ENCODE measurements around the gene EFTUD2. TPM values are rescaled to one million over a fixed set of nuclear protein-coding genes. Genes with fewer than 3 reads are reported as not detected.

Gene EFTUD2
- total and polyA plus RNA-seq, 2 of the 13 experiments (the other 11 are each of a cell fraction or from before 2014, with no cell fraction given), result 111 to 137 TPM

DNA sequence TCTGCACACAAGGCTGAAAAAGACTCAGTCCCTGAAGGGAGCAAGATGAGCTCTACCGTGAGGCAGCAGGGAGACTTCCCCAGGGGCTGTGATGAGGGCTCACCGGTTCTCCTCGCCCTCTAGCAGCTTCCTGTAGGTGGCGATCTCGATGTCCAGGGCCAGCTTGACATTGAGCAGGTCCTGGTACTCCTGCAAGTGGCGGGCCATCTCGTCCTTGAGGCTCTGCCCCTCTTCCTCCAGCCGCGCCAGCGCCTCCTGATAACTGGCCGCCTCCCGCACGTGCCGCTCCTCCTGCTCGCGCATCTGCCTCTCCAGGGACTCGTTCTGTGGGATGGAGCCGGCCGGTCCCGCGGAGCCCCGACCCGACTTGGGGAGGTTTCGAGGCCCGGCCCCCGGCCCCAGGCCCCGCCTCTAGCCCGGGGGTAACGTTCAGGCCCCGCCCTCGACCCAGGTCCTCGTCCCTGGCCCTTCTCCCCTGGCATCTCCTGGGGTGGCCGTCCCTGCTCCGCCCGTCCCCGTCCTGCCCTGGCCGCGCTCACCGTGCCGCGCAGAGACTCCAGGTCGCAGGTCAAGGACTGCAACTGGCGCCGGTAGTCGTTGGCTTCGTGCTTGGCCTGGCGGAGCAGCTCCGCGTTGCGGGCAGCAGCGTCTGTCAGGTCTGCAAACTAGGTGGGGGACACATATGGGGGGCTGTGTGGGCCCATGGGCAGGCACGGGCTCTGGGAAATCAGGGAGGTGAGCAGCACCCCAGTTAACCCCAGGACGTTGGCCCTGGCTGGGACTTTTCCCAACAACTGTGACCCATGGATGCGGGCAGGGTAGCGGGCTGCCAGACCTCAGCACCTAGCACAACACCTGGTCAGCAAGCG, 12.1 kb upstream of the EFTUD2 start (continued):
- no peak for TF ChIP-seq ZNF317 (CRISPR knock-in tag; IDR thresholded peaks at IDR 0.05)
- TF ChIP-seq ZNF24 (IDR thresholded peaks at IDR 0.05), result no peak
- TF ChIP-seq, protein P1, sequence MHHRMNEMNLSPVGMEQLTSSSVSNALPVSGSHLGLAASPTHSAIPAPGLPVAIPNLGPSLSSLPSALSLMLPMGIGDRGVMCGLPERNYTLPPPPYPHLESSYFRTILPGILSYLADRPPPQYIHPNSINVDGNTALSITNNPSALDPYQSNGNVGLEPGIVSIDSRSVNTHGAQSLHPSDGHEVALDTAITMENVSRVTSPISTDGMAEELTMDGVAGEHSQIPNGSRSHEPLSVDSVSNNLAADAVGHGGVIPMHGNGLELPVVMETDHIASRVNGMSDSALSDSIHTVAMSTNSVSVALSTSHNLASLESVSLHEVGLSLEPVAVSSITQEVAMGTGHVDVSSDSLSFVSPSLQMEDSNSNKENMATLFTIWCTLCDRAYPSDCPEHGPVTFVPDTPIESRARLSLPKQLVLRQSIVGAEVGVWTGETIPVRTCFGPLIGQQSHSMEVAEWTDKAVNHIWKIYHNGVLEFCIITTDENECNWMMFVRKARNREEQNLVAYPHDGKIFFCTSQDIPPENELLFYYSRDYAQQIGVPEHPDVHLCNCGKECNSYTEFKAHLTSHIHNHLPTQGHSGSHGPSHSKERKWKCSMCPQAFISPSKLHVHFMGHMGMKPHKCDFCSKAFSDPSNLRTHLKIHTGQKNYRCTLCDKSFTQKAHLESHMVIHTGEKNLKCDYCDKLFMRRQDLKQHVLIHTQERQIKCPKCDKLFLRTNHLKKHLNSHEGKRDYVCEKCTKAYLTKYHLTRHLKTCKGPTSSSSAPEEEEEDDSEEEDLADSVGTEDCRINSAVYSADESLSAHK (CRISPR knock-in tag; IDR thresholded peaks at IDR 0.05; ENCODE audit: borderline replicate concordance), result no peak
- no peak for TF ChIP-seq SOX5 (CRISPR knock-in tag; IDR thresholded peaks at IDR 0.05; ENCODE audit: borderline replicate concordance)
- TF ChIP-seq SETDB1 (CRISPR knock-in tag; IDR thresholded peaks at IDR 0.05; ENCODE audit: borderline replicate concordance), result no peak
- no peak for TF ChIP-seq ZNF883 (CRISPR knock-in tag; IDR thresholded peaks at IDR 0.05; ENCODE audit: not compliant biosample characterization)
- no peak for TF ChIP-seq ZNF382 (CRISPR knock-in tag; IDR thresholded peaks at IDR 0.05; ENCODE audit: borderline replicate concordance)
- TF ChIP-seq, protein P2, sequence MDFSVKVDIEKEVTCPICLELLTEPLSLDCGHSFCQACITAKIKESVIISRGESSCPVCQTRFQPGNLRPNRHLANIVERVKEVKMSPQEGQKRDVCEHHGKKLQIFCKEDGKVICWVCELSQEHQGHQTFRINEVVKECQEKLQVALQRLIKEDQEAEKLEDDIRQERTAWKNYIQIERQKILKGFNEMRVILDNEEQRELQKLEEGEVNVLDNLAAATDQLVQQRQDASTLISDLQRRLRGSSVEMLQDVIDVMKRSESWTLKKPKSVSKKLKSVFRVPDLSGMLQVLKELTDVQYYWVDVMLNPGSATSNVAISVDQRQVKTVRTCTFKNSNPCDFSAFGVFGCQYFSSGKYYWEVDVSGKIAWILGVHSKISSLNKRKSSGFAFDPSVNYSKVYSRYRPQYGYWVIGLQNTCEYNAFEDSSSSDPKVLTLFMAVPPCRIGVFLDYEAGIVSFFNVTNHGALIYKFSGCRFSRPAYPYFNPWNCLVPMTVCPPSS (IDR thresholded peaks at IDR 0.05), result no peak
- TF ChIP-seq KMT2A (CRISPR knock-in tag; IDR thresholded peaks at IDR 0.05), result no peak
- TF ChIP-seq, protein P3, sequence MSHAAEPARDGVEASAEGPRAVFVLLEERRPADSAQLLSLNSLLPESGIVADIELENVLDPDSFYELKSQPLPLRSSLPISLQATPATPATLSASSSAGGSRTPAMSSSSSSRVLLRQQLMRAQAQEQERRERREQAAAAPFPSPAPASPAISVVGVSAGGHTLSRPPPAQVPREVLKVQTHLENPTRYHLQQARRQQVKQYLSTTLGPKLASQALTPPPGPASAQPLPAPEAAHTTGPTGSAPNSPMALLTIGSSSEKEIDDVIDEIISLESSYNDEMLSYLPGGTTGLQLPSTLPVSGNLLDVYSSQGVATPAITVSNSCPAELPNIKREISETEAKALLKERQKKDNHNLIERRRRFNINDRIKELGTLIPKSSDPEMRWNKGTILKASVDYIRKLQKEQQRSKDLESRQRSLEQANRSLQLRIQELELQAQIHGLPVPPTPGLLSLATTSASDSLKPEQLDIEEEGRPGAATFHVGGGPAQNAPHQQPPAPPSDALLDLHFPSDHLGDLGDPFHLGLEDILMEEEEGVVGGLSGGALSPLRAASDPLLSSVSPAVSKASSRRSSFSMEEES (CRISPR knock-in tag; IDR thresholded peaks at IDR 0.05), result no peak
- TF ChIP-seq SPEN (CRISPR knock-in tag; IDR thresholded peaks at IDR 0.05; ENCODE audit: low read depth), result no peak
- no peak for TF ChIP-seq NFRKB (IDR thresholded peaks at IDR 0.05)
- no peak for TF ChIP-seq ZNF3 (CRISPR knock-in tag; IDR thresholded peaks at IDR 0.05)
- TF ChIP-seq ZNF543 (CRISPR knock-in tag; IDR thresholded peaks at IDR 0.05), result 0 out of 2 replicates have a peak, but pooled peaks have one; percentile 42
- TF ChIP-seq, protein P4, sequence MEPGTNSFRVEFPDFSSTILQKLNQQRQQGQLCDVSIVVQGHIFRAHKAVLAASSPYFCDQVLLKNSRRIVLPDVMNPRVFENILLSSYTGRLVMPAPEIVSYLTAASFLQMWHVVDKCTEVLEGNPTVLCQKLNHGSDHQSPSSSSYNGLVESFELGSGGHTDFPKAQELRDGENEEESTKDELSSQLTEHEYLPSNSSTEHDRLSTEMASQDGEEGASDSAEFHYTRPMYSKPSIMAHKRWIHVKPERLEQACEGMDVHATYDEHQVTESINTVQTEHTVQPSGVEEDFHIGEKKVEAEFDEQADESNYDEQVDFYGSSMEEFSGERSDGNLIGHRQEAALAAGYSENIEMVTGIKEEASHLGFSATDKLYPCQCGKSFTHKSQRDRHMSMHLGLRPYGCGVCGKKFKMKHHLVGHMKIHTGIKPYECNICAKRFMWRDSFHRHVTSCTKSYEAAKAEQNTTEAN (CRISPR knock-in tag; conservative IDR thresholded peaks at IDR 0.05), result no peak
- TF ChIP-seq KLF16 (CRISPR knock-in tag; IDR thresholded peaks at IDR 0.05), result no peak
- TF ChIP-seq TOPORS (CRISPR knock-in tag; IDR thresholded peaks at IDR 0.05), result no peak
- TF ChIP-seq, protein P5, sequence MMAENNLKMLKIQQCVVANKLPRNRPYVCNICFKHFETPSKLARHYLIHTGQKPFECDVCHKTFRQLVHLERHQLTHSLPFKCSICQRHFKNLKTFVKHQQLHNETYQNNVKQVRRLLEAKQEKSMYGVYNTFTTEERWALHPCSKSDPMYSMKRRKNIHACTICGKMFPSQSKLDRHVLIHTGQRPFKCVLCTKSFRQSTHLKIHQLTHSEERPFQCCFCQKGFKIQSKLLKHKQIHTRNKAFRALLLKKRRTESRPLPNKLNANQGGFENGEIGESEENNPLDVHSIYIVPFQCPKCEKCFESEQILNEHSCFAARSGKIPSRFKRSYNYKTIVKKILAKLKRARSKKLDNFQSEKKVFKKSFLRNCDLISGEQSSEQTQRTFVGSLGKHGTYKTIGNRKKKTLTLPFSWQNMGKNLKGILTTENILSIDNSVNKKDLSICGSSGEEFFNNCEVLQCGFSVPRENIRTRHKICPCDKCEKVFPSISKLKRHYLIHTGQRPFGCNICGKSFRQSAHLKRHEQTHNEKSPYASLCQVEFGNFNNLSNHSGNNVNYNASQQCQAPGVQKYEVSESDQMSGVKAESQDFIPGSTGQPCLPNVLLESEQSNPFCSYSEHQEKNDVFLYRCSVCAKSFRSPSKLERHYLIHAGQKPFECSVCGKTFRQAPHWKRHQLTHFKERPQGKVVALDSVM (CRISPR knock-in tag; IDR thresholded peaks at IDR 0.05), result no peak
- TF ChIP-seq SP1 (IDR thresholded peaks at IDR 0.05), result no peak
- TF ChIP-seq SP1 (CRISPR knock-in tag; IDR thresholded peaks at IDR 0.05), result no peak
